ENCODE measurements around the gene CFP. TPM values are rescaled to one million over a fixed set of nuclear protein-coding genes. Genes with fewer than 3 reads are reported as not detected.

CFP gene
- total RNA-seq, 2 donors from 2014 or later = 13.1 to 18.9 TPM

- ATAC-seq (ENCODE audit: insufficient number of reproducible peaks, low FRiP score, low read depth) = no peak
- no peak overlapping the region for H3K27ac ChIP-seq
- no peak overlapping the region for H3K4me3 ChIP-seq
- no peaks in the 10 kb centered on the region for H3K4me1 ChIP-seq (ENCODE audit: control insufficient read depth in 1 of 2, low read depth in 2 of 2)
- H3K36me3 ChIP-seq = peaks cover 23% of the 10 kb centered on the region
- no peaks in the 10 kb centered on the region for H3K27me3 ChIP-seq (replicated peaks; ENCODE audit: insufficient read depth)
- H3K9me3 ChIP-seq = no peaks in the 10 kb centered on the region
- no peak for DNase-seq (ENCODE audit: low spot score)
- TF ChIP-seq, protein P1, sequence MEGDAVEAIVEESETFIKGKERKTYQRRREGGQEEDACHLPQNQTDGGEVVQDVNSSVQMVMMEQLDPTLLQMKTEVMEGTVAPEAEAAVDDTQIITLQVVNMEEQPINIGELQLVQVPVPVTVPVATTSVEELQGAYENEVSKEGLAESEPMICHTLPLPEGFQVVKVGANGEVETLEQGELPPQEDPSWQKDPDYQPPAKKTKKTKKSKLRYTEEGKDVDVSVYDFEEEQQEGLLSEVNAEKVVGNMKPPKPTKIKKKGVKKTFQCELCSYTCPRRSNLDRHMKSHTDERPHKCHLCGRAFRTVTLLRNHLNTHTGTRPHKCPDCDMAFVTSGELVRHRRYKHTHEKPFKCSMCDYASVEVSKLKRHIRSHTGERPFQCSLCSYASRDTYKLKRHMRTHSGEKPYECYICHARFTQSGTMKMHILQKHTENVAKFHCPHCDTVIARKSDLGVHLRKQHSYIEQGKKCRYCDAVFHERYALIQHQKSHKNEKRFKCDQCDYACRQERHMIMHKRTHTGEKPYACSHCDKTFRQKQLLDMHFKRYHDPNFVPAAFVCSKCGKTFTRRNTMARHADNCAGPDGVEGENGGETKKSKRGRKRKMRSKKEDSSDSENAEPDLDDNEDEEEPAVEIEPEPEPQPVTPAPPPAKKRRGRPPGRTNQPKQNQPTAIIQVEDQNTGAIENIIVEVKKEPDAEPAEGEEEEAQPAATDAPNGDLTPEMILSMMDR (IDR thresholded peaks at IDR 0.05) = no peak
Measured at GRCh38 chrX:47634871-47635575, 5.3 kb upstream of the CFP start.

- Histone ChIP-seq H3K9me3 (no peaks in the 10 kb centered on the region), H3K27ac (no peak overlapping the region), H3K4me3 (no peak overlapping the region), H3K36me3 (peaks cover 18% of the 10 kb centered on the region), H3K4me1 (ENCODE audit: control insufficient read depth in 1 of 2, low read depth in 2 of 2) (no peaks in the 10 kb centered on the region), H3K27me3 (replicated peaks; ENCODE audit: insufficient read depth) (no peaks in the 10 kb centered on the region)
- DNase-seq (ENCODE audit: low spot score) (no peak), ATAC-seq (ENCODE audit: insufficient number of reproducible peaks, low FRiP score, low read depth) (no peak)
- TF ChIP-seq, protein P1 (IDR thresholded peaks at IDR 0.05) = no peak
Measured at GRCh38 chrX:47633689-47634590, 4.2 kb upstream of the CFP start.

GRCh38 chrX:47632666-47633065 is 2.9 kb upstream of the CFP start:
- Histone ChIP-seq H3K4me1 (ENCODE audit: control insufficient read depth in 1 of 2, low read depth in 2 of 2) (no peaks in the 10 kb centered on the region), H3K4me3 (no peak overlapping the region), H3K27ac (no peak overlapping the region), H3K27me3 (replicated peaks; ENCODE audit: insufficient read depth) (no peaks in the 10 kb centered on the region), H3K9me3 (no peaks in the 10 kb centered on the region), H3K36me3 (peaks cover 14% of the 10 kb centered on the region)
- ATAC-seq (ENCODE audit: insufficient number of reproducible peaks, low FRiP score, low read depth) (no peak), DNase-seq (ENCODE audit: low spot score) (no peak)
- TF ChIP-seq, protein P1 (IDR thresholded peaks at IDR 0.05) = no peak

DNA sequence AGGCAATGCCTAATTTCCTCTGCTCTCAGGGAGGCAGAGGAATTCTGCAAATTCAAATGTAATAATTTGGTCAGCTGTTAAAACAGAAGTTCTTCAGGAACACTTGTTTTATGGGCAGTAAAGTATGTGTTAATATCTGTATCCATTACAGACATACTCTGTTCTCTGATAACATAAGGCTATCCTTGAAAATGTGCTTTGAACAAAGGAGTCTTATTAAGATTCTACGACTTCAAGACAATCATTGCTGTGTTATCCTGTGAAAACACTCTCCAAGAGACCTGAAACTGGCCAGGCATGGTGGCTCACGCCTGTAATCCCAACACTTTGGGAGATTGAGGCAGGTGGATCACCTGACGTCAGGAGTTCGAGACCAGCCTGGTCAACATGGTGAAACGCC is 1.9 kb upstream of the CFP start:
- H3K4me3 ChIP-seq = no peak overlapping the region
- H3K27me3 ChIP-seq (replicated peaks; ENCODE audit: insufficient read depth) = no peaks in the 10 kb centered on the region
- H3K9me3 ChIP-seq = no peaks in the 10 kb centered on the region
- H3K36me3 ChIP-seq = peaks cover 9% of the 10 kb centered on the region
- no peaks in the 10 kb centered on the region for H3K4me1 ChIP-seq (ENCODE audit: control insufficient read depth in 1 of 2, low read depth in 2 of 2)
- DNase-seq (ENCODE audit: low spot score) (no peak), ATAC-seq (ENCODE audit: insufficient number of reproducible peaks, low FRiP score, low read depth) (no peak)
- no peak overlapping the region for H3K27ac ChIP-seq
- TF ChIP-seq, protein P1 (IDR thresholded peaks at IDR 0.05) = no peak

DNA sequence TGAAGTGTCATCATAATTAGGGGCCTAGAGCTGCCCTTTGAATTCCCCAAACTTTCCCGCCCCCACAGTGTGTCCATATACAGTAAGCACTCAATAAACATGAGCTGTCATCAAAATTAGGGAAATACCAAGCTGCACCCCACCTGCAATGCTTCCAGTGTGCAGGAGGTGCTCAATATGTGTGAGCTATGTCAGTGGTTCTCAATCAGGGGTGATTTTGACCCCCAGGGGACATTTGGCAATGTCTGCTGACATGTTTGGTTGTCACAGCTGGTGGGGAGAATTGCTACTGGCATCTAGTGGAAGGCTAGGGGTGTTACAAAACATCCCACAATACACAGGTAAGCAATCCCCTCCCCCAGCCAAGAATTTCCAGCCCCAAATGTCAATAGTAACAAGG is 748 bp downstream of the CFP start:
- no peaks in the 10 kb centered on the region for H3K4me1 ChIP-seq (ENCODE audit: control insufficient read depth in 1 of 2, low read depth in 2 of 2)
- no peaks in the 10 kb centered on the region for H3K9me3 ChIP-seq
- no peak for ATAC-seq (ENCODE audit: insufficient number of reproducible peaks, low FRiP score, low read depth)
- TF ChIP-seq, protein P1 (IDR thresholded peaks at IDR 0.05) = no peak
- no peak for DNase-seq (ENCODE audit: low spot score)
- no peak overlapping the region for H3K27ac ChIP-seq
- H3K36me3 ChIP-seq = no peaks in the 10 kb centered on the region
- H3K27me3 ChIP-seq (replicated peaks; ENCODE audit: insufficient read depth) = no peaks in the 10 kb centered on the region
- no peak overlapping the region for H3K4me3 ChIP-seq
